PC-9 (cell line): ENCODE data around the gene GOLM1. TPM values are rescaled to one million over a fixed set of nuclear protein-coding genes. Genes with fewer than 3 reads are reported as not detected.

Experiments used
- BruUV-seq: library from RNA; stranded (reverse); fragments of 400-500 nt; replicated peaks from 2 replicates; lab custom pipeline; 2021; lab: Mats Ljungman, UMichigan
- CTCF ChIA-PET: fragments of 300-600 bp; sonication (Branson Sonifier 250); formaldehyde crosslinking; loops from one replicate; lab custom pipeline; 2022; ENCODE audit warnings: antibody characterized with exemption; lab: Charles Lee
- POLR2A ChIA-PET: fragments of 300-600 bp; sonication (Branson Sonifier 250); formaldehyde crosslinking; loops from one replicate; lab custom pipeline; 2022; ENCODE audit warnings: antibody characterized with exemption; ENCODE audit not compliant: unreplicated experiment; lab: Charles Lee
- DNase-seq, 2 experiments: peaks; one replicate each; pipeline versions ENCODE4 v3.0.0 to v3.0.0-alpha.2; 2015 to 2022; ENCODE audit warnings: mixed read lengths in 1 of 2
- H2AFZ ChIP-seq: fragments of 200-600 bp; sonication (generic); 2 replicates; pipeline ENCODE4 v1.8.1; 2017; ENCODE audit warnings: antibody characterized with exemption
- H3F3A ChIP-seq: fragments of 200-600 bp; sonication (generic); 2 replicates; pipeline ENCODE4 v1.8.1; 2017; ENCODE audit warnings: antibody characterized with exemption, mild to moderate bottlenecking, low read depth; ENCODE audit not compliant: insufficient read depth
- H3K27ac ChIP-seq: fragments of 200-600 bp; sonication (generic); 2 replicates; pipeline ENCODE4 v1.6.1; 2016; ENCODE audit warnings: mixed run types
- H3K27me3 ChIP-seq: fragments of 200-600 bp; sonication (generic); 2 replicates; pipeline ENCODE4 v1.6.1; 2016; ENCODE audit warnings: low read depth, mixed run types; ENCODE audit not compliant: insufficient read depth
- H3K36me3 ChIP-seq: fragments of 200-600 bp; sonication (generic); 2 replicates; pipeline ENCODE4 v1.6.1; 2016; ENCODE audit warnings: low read depth, mixed run types
- H3K4me1 ChIP-seq: fragments of 200-600 bp; sonication (generic); replicated peaks from 2 replicates; pipeline ENCODE4 v1.6.1; 2016; ENCODE audit warnings: mixed run types; ENCODE audit not compliant: insufficient read depth
- H3K4me2 ChIP-seq: fragments of 200-600 bp; sonication (generic); 2 replicates; pipeline ENCODE4 v1.6.1; 2017; ENCODE audit warnings: mixed run types
- H3K4me3 ChIP-seq: fragments of 200-600 bp; sonication (generic); 2 replicates; pipeline ENCODE4 v1.6.1; 2016; ENCODE audit warnings: mixed run types
- H3K79me2 ChIP-seq: fragments of 200-600 bp; sonication (generic); 2 replicates; pipeline ENCODE4 v1.6.1; 2017; ENCODE audit warnings: low read depth, mixed run types
- H3K9me2 ChIP-seq: fragments of 200-600 bp; sonication (generic); 2 replicates; pipeline ENCODE4 v1.8.1; 2017; ENCODE audit warnings: mild to moderate bottlenecking; ENCODE audit not compliant: insufficient read depth
- H3K9me3 ChIP-seq: fragments of 200-600 bp; sonication (generic); 2 replicates; pipeline ENCODE4 v1.8.1; 2016; ENCODE audit warnings: low read depth; ENCODE audit not compliant: insufficient read depth
- H4K20me1 ChIP-seq: fragments of 200-600 bp; sonication (generic); 2 replicates; pipeline ENCODE4 v1.8.1; 2017; ENCODE audit not compliant: insufficient read depth
- CTCF ChIP-seq: fragments of 200-600 bp; sonication (generic); conservative IDR thresholded peaks from 2 replicates; pipeline ENCODE4 v1.6.1; 2017; ENCODE audit warnings: mixed run types, antibody characterized with exemption, mild to moderate bottlenecking, moderate library complexity
- EZH2 ChIP-seq: fragments of 200-600 bp; sonication (generic); IDR thresholded peaks from 2 replicates; pipeline ENCODE4 v1.8.0; 2017; ENCODE audit warnings: antibody characterized with exemption, low read depth
- intact Hi-C: fragments of 100-400 bp; cut with micrococcal nuclease; formaldehyde crosslinking; loops from one replicate; pipeline ENCODE4 v1.10.0; 2022; ENCODE audit not compliant: unreplicated experiment
- total RNA-seq: library from RNA; stranded (reverse); gene quantifications from 2 replicates; pipeline ENCODE4 v1.2.3, GENCODE V29; 2021

GOLM1 gene
- total RNA-seq, 1 experiment from 2014 or later: 94.7 TPM

GRCh38 chr9:86047361-86047760 is 52.0 kb downstream of the GOLM1 start:
- TF ChIP-seq EZH2 (no peak), CTCF (no peak)
- no peaks in the 10 kb centered on the region for H3K9me3 ChIP-seq
- no peaks in the 10 kb centered on the region; the same call in 1 of the 2 replicates for H3K36me3 ChIP-seq
- no peaks in the 10 kb centered on the region for H4K20me1 ChIP-seq
- no peaks in the 10 kb centered on the region for H3K9me2 ChIP-seq
- no peaks in the 10 kb centered on the region for H3F3A ChIP-seq
- no peak overlapping the region for H3K27ac ChIP-seq
- H2AFZ ChIP-seq: no peak overlapping the region
- intact Hi-C loops: no loop called here
- ChIA-PET CTCF (no interaction called here), POLR2A (no interaction called here)
- BruUV-seq: no TSS peak
- H3K27me3 ChIP-seq: no peaks in the 10 kb centered on the region
- H3K4me1 ChIP-seq: no peaks in the 10 kb centered on the region
- no peak overlapping the region for H3K4me3 ChIP-seq
- DNase-seq: no peak
- H3K79me2 ChIP-seq: no peaks in the 10 kb centered on the region
- H3K4me2 ChIP-seq: no peak overlapping the region

- H3K4me2 ChIP-seq: no peak overlapping the region
- no peaks in the 10 kb centered on the region for H3K9me2 ChIP-seq
- CTCF ChIA-PET: no interaction called here
- H3K9me3 ChIP-seq: no peaks in the 10 kb centered on the region
- POLR2A ChIA-PET: no interaction called here
- intact Hi-C loops: no loop called here
- H4K20me1 ChIP-seq: no peaks in the 10 kb centered on the region
- H3K27ac ChIP-seq: no peak overlapping the region
- no peaks in the 10 kb centered on the region; the same call in 1 of the 2 replicates for H3K36me3 ChIP-seq
- H3K79me2 ChIP-seq: no peaks in the 10 kb centered on the region
- H3K4me1 ChIP-seq: no peaks in the 10 kb centered on the region
- BruUV-seq: no TSS peak
- H3K4me3 ChIP-seq: no peak overlapping the region
- TF ChIP-seq CTCF (no peak), EZH2 (no peak)
- no peaks in the 10 kb centered on the region for H3F3A ChIP-seq
- H2AFZ ChIP-seq: no peak overlapping the region
- no peak for DNase-seq
- H3K27me3 ChIP-seq: no peaks in the 10 kb centered on the region
Measured at GRCh38 chr9:86046930-86047341, 52.4 kb downstream of the GOLM1 start.

GRCh38 chr9:86046071-86046636 is 53.2 kb downstream of the GOLM1 start:
- intact Hi-C loops: no loop called here
- no peak for DNase-seq
- no peak overlapping the region for H3K27ac ChIP-seq
- TF ChIP-seq CTCF (no peak), EZH2 (no peak)
- H3K4me2 ChIP-seq: no peak overlapping the region
- H3K36me3 ChIP-seq: no peaks in the 10 kb centered on the region; the same call in 1 of the 2 replicates
- H2AFZ ChIP-seq: no peak overlapping the region
- H3F3A ChIP-seq: no peaks in the 10 kb centered on the region
- H4K20me1 ChIP-seq: no peaks in the 10 kb centered on the region
- POLR2A ChIA-PET: no interaction called here
- H3K4me3 ChIP-seq: no peak overlapping the region
- H3K79me2 ChIP-seq: no peaks in the 10 kb centered on the region
- H3K27me3 ChIP-seq: no peaks in the 10 kb centered on the region
- no peaks in the 10 kb centered on the region for H3K9me3 ChIP-seq
- CTCF ChIA-PET: no interaction called here
- no peaks in the 10 kb centered on the region for H3K9me2 ChIP-seq
- no TSS peak for BruUV-seq
- no peaks in the 10 kb centered on the region for H3K4me1 ChIP-seq
